ENCODE data around the gene ST6GAL1.

ST6GAL1 gene

DNA sequence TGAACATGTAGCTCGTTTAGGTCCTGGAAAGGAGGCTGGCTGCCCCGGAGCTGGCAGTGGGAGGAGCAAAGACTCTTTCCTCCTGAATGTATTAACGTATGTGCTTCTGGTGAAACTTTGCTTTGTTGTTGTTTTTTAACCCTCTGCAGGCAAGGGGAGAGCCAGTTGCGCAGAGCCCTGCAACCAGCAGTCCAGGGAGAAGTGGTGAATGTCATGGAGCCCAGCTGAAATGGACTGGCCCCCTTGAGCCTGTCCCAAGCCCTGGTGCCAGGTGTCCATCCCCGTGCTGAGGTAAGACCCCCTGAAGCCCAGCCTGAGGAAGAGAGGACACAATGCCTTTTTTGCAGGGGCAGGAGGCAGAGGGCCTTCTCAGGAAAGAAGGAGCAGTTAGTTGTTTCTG is 33.3 kb downstream of the ST6GAL1 start:
- no peaks in the 10 kb centered on the region for H3K27me3 ChIP-seq (ENCODE audit: insufficient read depth, low read depth)
- no peaks in the 10 kb centered on the region for H3K36me3 ChIP-seq (ENCODE audit: insufficient read depth)
- no peak overlapping the region for H3K4me2 ChIP-seq
- no peak overlapping the region for H3K9ac ChIP-seq
- no peak overlapping the region for H3K27ac ChIP-seq
- no peaks in the 10 kb centered on the region for H3K79me2 ChIP-seq (ENCODE audit: insufficient read depth, low read depth)
- no peak overlapping the region for H3K4me3 ChIP-seq (IDR thresholded peaks at IDR 0.05; ENCODE audit: insufficient read depth, low read depth, low read length)
- H4K20me1 ChIP-seq (ENCODE audit: insufficient read depth), result no peaks in the 10 kb centered on the region
- TF ChIP-seq, protein P1, sequence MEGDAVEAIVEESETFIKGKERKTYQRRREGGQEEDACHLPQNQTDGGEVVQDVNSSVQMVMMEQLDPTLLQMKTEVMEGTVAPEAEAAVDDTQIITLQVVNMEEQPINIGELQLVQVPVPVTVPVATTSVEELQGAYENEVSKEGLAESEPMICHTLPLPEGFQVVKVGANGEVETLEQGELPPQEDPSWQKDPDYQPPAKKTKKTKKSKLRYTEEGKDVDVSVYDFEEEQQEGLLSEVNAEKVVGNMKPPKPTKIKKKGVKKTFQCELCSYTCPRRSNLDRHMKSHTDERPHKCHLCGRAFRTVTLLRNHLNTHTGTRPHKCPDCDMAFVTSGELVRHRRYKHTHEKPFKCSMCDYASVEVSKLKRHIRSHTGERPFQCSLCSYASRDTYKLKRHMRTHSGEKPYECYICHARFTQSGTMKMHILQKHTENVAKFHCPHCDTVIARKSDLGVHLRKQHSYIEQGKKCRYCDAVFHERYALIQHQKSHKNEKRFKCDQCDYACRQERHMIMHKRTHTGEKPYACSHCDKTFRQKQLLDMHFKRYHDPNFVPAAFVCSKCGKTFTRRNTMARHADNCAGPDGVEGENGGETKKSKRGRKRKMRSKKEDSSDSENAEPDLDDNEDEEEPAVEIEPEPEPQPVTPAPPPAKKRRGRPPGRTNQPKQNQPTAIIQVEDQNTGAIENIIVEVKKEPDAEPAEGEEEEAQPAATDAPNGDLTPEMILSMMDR (conservative IDR thresholded peaks at IDR 0.05; ENCODE audit: low read depth, low read length), result no peak
- H2AFZ ChIP-seq (ENCODE audit: low read depth), result no peak overlapping the region
- peaks cover 7% of the 10 kb centered on the region for H3K4me1 ChIP-seq (ENCODE audit: low read depth, poor library complexity, severe bottlenecking)

- TF ChIP-seq, protein P1 (conservative IDR thresholded peaks at IDR 0.05; ENCODE audit: low read depth, low read length), result no peak
- H3K4me1 ChIP-seq (ENCODE audit: low read depth, poor library complexity, severe bottlenecking), result peaks cover 7% of the 10 kb centered on the region
- no peaks in the 10 kb centered on the region for H3K79me2 ChIP-seq (ENCODE audit: insufficient read depth, low read depth)
- H2AFZ ChIP-seq (ENCODE audit: low read depth), result no peak overlapping the region
- no peaks in the 10 kb centered on the region for H3K27me3 ChIP-seq (ENCODE audit: insufficient read depth, low read depth)
- H4K20me1 ChIP-seq (ENCODE audit: insufficient read depth), result no peaks in the 10 kb centered on the region
- no peak overlapping the region for H3K9ac ChIP-seq
- no peak overlapping the region for H3K4me3 ChIP-seq (IDR thresholded peaks at IDR 0.05; ENCODE audit: insufficient read depth, low read depth, low read length)
- H3K36me3 ChIP-seq (ENCODE audit: insufficient read depth), result no peaks in the 10 kb centered on the region
- H3K27ac ChIP-seq, result no peak overlapping the region
- no peak overlapping the region for H3K4me2 ChIP-seq
Observed at GRCh38 chr3:186964071-186964470, 33.7 kb downstream of the ST6GAL1 start.

GRCh38 chr3:186964616-186965015 is 34.3 kb downstream of the ST6GAL1 start:
- Histone ChIP-seq H4K20me1 (ENCODE audit: insufficient read depth) (no peaks in the 10 kb centered on the region), H3K9ac (no peak overlapping the region), H2AFZ (ENCODE audit: low read depth) (no peak overlapping the region), H3K27ac (no peak overlapping the region), H3K36me3 (ENCODE audit: insufficient read depth) (no peaks in the 10 kb centered on the region), H3K79me2 (ENCODE audit: insufficient read depth, low read depth) (no peaks in the 10 kb centered on the region), H3K4me3 (IDR thresholded peaks at IDR 0.05; ENCODE audit: insufficient read depth, low read depth, low read length) (no peak overlapping the region), H3K4me1 (ENCODE audit: low read depth, poor library complexity, severe bottlenecking) (peaks cover 7% of the 10 kb centered on the region), H3K4me2 (peak overlapping the region; percentile 26; the same call in 1 of the 2 replicates), H3K27me3 (ENCODE audit: insufficient read depth, low read depth) (no peaks in the 10 kb centered on the region)
- TF ChIP-seq, protein P1 (conservative IDR thresholded peaks at IDR 0.05; ENCODE audit: low read depth, low read length), result no peak

DNA sequence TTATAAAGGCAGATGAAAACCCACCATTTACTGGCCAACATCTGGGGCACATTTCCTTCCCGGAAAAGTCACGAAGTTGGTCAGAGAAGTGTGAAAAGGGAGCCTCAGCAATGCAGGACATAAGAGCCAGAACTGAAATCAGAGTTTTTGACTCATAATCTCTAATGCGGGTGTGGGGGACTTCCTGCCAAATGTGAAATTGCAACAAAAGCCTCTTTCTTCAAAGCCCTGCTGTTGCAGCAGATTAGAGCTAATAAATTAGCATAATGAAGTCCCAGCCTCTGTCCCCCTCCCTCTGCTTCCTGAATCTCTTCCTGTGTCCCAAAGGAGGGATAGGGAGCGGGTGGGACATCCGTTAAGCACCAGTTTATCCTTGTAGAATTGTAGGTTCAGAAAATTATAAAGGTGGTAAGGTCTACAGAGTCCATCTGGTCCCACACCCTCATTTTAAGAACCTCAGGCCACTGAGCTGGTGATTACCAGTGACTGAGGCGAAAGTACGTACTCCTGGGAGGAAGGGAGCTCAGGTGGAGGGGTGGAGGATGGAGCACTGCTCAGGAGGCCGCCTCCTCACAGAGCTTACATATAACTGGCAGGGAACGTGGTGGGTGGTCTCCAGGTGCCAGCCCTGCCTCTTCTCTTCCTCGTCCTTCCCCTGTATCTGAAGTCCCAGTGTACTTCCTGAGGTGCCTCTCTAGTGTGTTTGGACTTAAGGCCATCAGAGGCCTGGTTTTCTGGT is 35.0 kb downstream of the ST6GAL1 start:
- H3K4me3 ChIP-seq (IDR thresholded peaks at IDR 0.05; ENCODE audit: insufficient read depth, low read depth, low read length), result no peak overlapping the region
- H3K27ac ChIP-seq, result no peak overlapping the region
- no peaks in the 10 kb centered on the region for H3K27me3 ChIP-seq (ENCODE audit: insufficient read depth, low read depth)
- no peaks in the 10 kb centered on the region for H4K20me1 ChIP-seq (ENCODE audit: insufficient read depth)
- no peaks in the 10 kb centered on the region for H3K36me3 ChIP-seq (ENCODE audit: insufficient read depth)
- peaks cover 7% of the 10 kb centered on the region for H3K4me1 ChIP-seq (ENCODE audit: low read depth, poor library complexity, severe bottlenecking)
- H3K79me2 ChIP-seq (ENCODE audit: insufficient read depth, low read depth), result no peaks in the 10 kb centered on the region
- peak overlapping the region; percentile 26; the same call in 1 of the 2 replicates for H3K4me2 ChIP-seq
- no peak overlapping the region for H2AFZ ChIP-seq (ENCODE audit: low read depth)
- TF ChIP-seq, protein P1 (conservative IDR thresholded peaks at IDR 0.05; ENCODE audit: low read depth, low read length), result no peak
- no peak overlapping the region for H3K9ac ChIP-seq

Data from KMS-11 (cell line).